GM12878 (cell line): Measurements from ENCODE around the gene SIK3. TPM values are rescaled to one million over a fixed set of nuclear protein-coding genes. Genes with fewer than 3 reads are reported as not detected.

Experiments used
- ATAC-seq: fragments of 200-7000 bp; cut with Tn5 transposase; 3 replicates; pipeline ENCODE4 v1.9.1; 2020; ENCODE audit warnings: mild to moderate bottlenecking, moderate library complexity
- BruUV-seq: library from RNA; stranded (reverse); fragments of 400-500 nt; replicated peaks from 2 replicates; lab custom pipeline; 2021; lab: Mats Ljungman, UMichigan
- CTCF ChIA-PET: fragments of 300-600 bp; sonication (Branson Sonifier 250); formaldehyde crosslinking; extraction: SDS; loops from one replicate; lab custom pipeline; 2021; ENCODE audit warnings: inconsistent platforms; lab: Yijun Ruan, JAX
- POLR2A ChIA-PET: fragments of 350-600 bp; formaldehyde crosslinking; extraction: SDS; loops from one replicate; lab custom pipeline; 2021; ENCODE audit warnings: inconsistent platforms; lab: Charles Lee
- RAD21 ChIA-PET: fragments of 300-600 bp; sonication (Branson Sonifier 250); formaldehyde crosslinking; loops from one replicate; lab custom pipeline; 2023; ENCODE audit warnings: antibody characterized with exemption; ENCODE audit not compliant: unreplicated experiment; lab: Charles Lee
- SMC1A ChIA-PET: fragments of 300-600 bp; sonication (Branson Sonifier 250); formaldehyde crosslinking; loops from one replicate; lab custom pipeline; 2023; ENCODE audit not compliant: unreplicated experiment, uncharacterized antibody; lab: Charles Lee
- DNase-seq: peaks from one replicate; pipeline ENCODE4 v3.0.0-alpha.2; 2011; ENCODE audit warnings: low read depth, low spot score
- FAIRE-seq: peaks from 3 replicates; lab custom pipeline; 2011; peaks lifted over from hg19 to GRCh38; lab: Jason Lieb, UNC
- H2AFZ ChIP-seq: 2 replicates; pipeline ENCODE4 v1.6.0; 2011; ENCODE audit warnings: low read depth, low read length, control low read depth; ENCODE audit not compliant: control insufficient read depth
- H3K27ac ChIP-seq: 2 replicates; pipeline ENCODE4 v1.5.1; 2011; ENCODE audit warnings: control low read depth; ENCODE audit not compliant: control insufficient read depth, insufficient read depth
- H3K27me3 ChIP-seq, 2 experiments: replicated peaks in 1 of 2; 2 replicates each; pipeline versions ENCODE4 v1.6.0 to v1.6.1; 2011; ENCODE audit warnings: low read length in 1 of 2; ENCODE audit not compliant: control insufficient read depth in 2 of 2, insufficient read depth in 2 of 2
- H3K36me3 ChIP-seq, 2 experiments: 2 replicates each; pipeline ENCODE4 v1.5.1; 2011; ENCODE audit warnings: low read length in 1 of 2; ENCODE audit not compliant: control insufficient read depth in 2 of 2, insufficient read depth in 2 of 2
- H3K4me1 ChIP-seq: 2 replicates; pipeline ENCODE4 v1.6.1; 2011; ENCODE audit warnings: mild to moderate bottlenecking, low read length, moderate library complexity, mixed read lengths; ENCODE audit not compliant: control insufficient read depth, insufficient read depth
- H3K4me2 ChIP-seq: 2 replicates; pipeline ENCODE4 v1.6.0; 2011; ENCODE audit warnings: control low read depth; ENCODE audit not compliant: control insufficient read depth, insufficient read depth
- H3K4me3 ChIP-seq: fragments of 200-600 bp; sonication (generic); 2 replicates; pipeline ENCODE4 v1.5.1; 2016
- H3K79me2 ChIP-seq: 2 replicates; pipeline ENCODE4 v1.6.0; 2011; ENCODE audit warnings: low read length; ENCODE audit not compliant: control insufficient read depth, insufficient read depth
- H3K9ac ChIP-seq: 2 replicates; pipeline ENCODE4 v1.8.0; 2011; ENCODE audit warnings: low read length, control low read depth, mixed read lengths; ENCODE audit not compliant: control insufficient read depth, insufficient read depth
- H3K9me3 ChIP-seq: replicated peaks from 3 replicates; pipeline ENCODE4 v1.5.1; 2011; ENCODE audit warnings: mild to moderate bottlenecking, low read length; ENCODE audit not compliant: control insufficient read depth, insufficient read depth
- H4K20me1 ChIP-seq: 2 replicates; pipeline ENCODE4 v1.6.0; 2011; ENCODE audit not compliant: control insufficient read depth, insufficient read depth
- CEBPZ ChIP-seq: fragments of 150-350 bp; IDR thresholded peaks from 2 replicates; pipeline ENCODE4 v1.6.1; 2016; ENCODE audit warnings: low read depth, low read length
- CHD4 ChIP-seq: fragments of 200-600 bp; sonication (generic); IDR thresholded peaks from 2 replicates; pipeline ENCODE4 v1.6.1; 2016; ENCODE audit warnings: mild to moderate bottlenecking
- E2F8 ChIP-seq: fragments of 450-650 bp; IDR thresholded peaks from 2 replicates; pipeline ENCODE4 v1.6.1; 2018; ENCODE audit warnings: mild to moderate bottlenecking, low read depth, moderate library complexity; ENCODE audit not compliant: partially characterized antibody
- IKZF2 ChIP-seq, 2 experiments: fragments of 450-650 bp; IDR thresholded peaks; 2 replicates each; pipeline ENCODE4 v1.6.1; 2017; ENCODE audit warnings: mild to moderate bottlenecking in 2 of 2, moderate library complexity in 2 of 2
- KDM1A ChIP-seq: fragments of 200-600 bp; sonication (generic); IDR thresholded peaks from 2 replicates; pipeline ENCODE4 v1.6.1; 2016; ENCODE audit warnings: borderline replicate concordance
- NFXL1 ChIP-seq: fragments of 450-650 bp; IDR thresholded peaks from 2 replicates; pipeline ENCODE4 v1.6.1; 2017; ENCODE audit warnings: antibody characterized with exemption, mild to moderate bottlenecking, borderline replicate concordance
- POLR2AphosphoS2 ChIP-seq: IDR thresholded peaks from 2 replicates; pipeline ENCODE4 v1.6.1; 2011; ENCODE audit warnings: low read depth, mild to moderate bottlenecking, low read length, improper control_type of control experiment, moderate library complexity
- SKIL ChIP-seq: fragments of 450-650 bp; IDR thresholded peaks from 2 replicates; pipeline ENCODE4 v1.6.1; 2017; ENCODE audit warnings: mild to moderate bottlenecking, low read depth, inconsistent platforms; ENCODE audit not compliant: poor library complexity, severe bottlenecking
- SREBF2 ChIP-seq: IDR thresholded peaks from 2 replicates; pipeline ENCODE4 v1.6.1; 2012; ENCODE audit warnings: mild to moderate bottlenecking, low read length
- STAT1 ChIP-seq: fragments of 450-650 bp; conservative IDR thresholded peaks from 2 replicates; pipeline ENCODE4 v1.6.1; 2014; ENCODE audit warnings: antibody characterized with exemption, mild to moderate bottlenecking
- TARDBP ChIP-seq: IDR thresholded peaks from 2 replicates; pipeline ENCODE4 v1.6.1; 2016; ENCODE audit warnings: borderline replicate concordance
- YY1 ChIP-seq: IDR thresholded peaks from 2 replicates; pipeline ENCODE4 v1.6.1; 2011; ENCODE audit warnings: low read depth, mild to moderate bottlenecking, low read length
- ZNF207 ChIP-seq: fragments of 450-650 bp; IDR thresholded peaks from 2 replicates; pipeline ENCODE4 v1.6.1; 2014; ENCODE audit warnings: antibody characterized with exemption, mild to moderate bottlenecking, borderline replicate concordance
- ZNF24 ChIP-seq: fragments of 450-650 bp; IDR thresholded peaks from 2 replicates; pipeline ENCODE4 v1.6.1; 2017; ENCODE audit warnings: antibody characterized with exemption, mild to moderate bottlenecking
- WGBS: methylation state at CpG from one replicate; pipeline ENCODE4 v1.1.6; 2016; ENCODE audit warnings: low lambda C conversion rate; ENCODE audit not compliant: insufficient replicate concordance, insufficient coverage; ENCODE audit errors: missing lambda C conversion rate; 5-methylcytosine and 5-hydroxymethylcytosine counted together
- in situ Hi-C: fragments of 300-500 bp; cut with MboI; formaldehyde crosslinking; loops from 9 replicates; pipeline ENCODE4 v1.14.3; 2018; ENCODE audit warnings: mixed read lengths
- intact Hi-C: fragments of 100-400 bp; cut with micrococcal nuclease; formaldehyde crosslinking; loops from one replicate; pipeline ENCODE4 v1.14.2; 2022; ENCODE audit not compliant: unreplicated experiment
- polyA plus RNA-seq, 11 experiments: library from polyadenylated mRNA; depleted of rRNA in 4 of 11; unstranded in 6 of 11; stranded (reverse) in 5 of 11; fragments of >200 nt; fragmentation: Nextera tagmentation in 4 of 11; fragmentation: Illumina TruSeq in 1 of 11; extraction: Ambion mirVana in 4 of 11; extraction: Trizol in 1 of 11; gene quantifications; 1 replicate in 1 of 11; 2 replicates in 10 of 11; pipeline versions ENCODE4 v1.2.1 to v1.2.3, GENCODE V29; 2011 to 2016; ENCODE audit warnings: inconsistent platforms in 2 of 11, missing spikeins in 2 of 11, low read depth in 1 of 11
- total RNA-seq, 4 experiments: library from RNA; depleted of rRNA in 3 of 4; stranded (reverse); fragments of >200 nt in 3 of 4; fragmentation: Illumina TruSeq in 1 of 4; extraction: Trizol in 1 of 4; gene quantifications; 2 replicates each; pipeline versions ENCODE4 v1.2.1 to v1.2.3, GENCODE V29; 2013 to 2021

Gene SIK3
- total and polyA plus RNA-seq, 10 of the 15 experiments (the other 5 are each of a cell fraction or from before 2014, with no cell fraction given), result 2.5 to 31.9 (median 11.1) TPM

- peak; percentile 96 for ATAC-seq
- no peaks in the 10 kb centered on the region for H3K27me3 ChIP-seq
- no peaks in the 10 kb centered on the region for H3K9me3 ChIP-seq
- DNase-seq, result peak; percentile 82
- 1% methylated on average over 44 of the region's 48 CpGs for WGBS
- peaks cover 7% of the 10 kb centered on the region for H3K4me1 ChIP-seq
- POLR2A ChIA-PET, result interaction anchor here (0.6 to 3.6 kb wide), 8 partner anchors 11 to 368 kb away, joined by 3 to 42 read pairs (median 6); partner anchors contain the start of gene SIDT2
- SMC1A ChIA-PET, result interaction anchor here (0.8 to 6.2 kb wide), 8 partner anchors 10 to 412 kb away, joined by 3 to 67 read pairs (median 4); partner anchors contain the start of genes PCSK7 and SIDT2
- H3K79me2 ChIP-seq, result peaks cover 48% of the 10 kb centered on the region
- peak within 1 kb of the TSS; percentile 89 for H2AFZ ChIP-seq
- CTCF ChIA-PET, result interaction anchor here (0.6 to 6.6 kb wide), 11 partner anchors 36 to 1941 kb away, joined by 3 to 93 read pairs (median 4); partner anchors contain the start of genes HMBS, PCSK7 and SIDT2
- FAIRE-seq, result peak; percentile 71
- RAD21 ChIA-PET, result interaction anchor here (0.6 to 4.6 kb wide), 10 partner anchors 13 to 370 kb away, joined by 3 to 65 read pairs (median 3); partner anchors contain the start of gene SIDT2
- intact Hi-C loops, result no loop called here
- BruUV-seq, result no TSS peak
- in situ Hi-C loops, result no loop called here
- H3K9ac ChIP-seq, result peak within 1 kb of the TSS; percentile 95
- peaks cover 1 to 3% of the 10 kb centered on the region in 2 experiments; a peak in 3 of 4 replicates for H3K36me3 ChIP-seq
- peak within 1 kb of the TSS; percentile 80 for H3K27ac ChIP-seq
- peaks cover 6% of the 10 kb centered on the region; the same call in 1 of the 2 replicates for H4K20me1 ChIP-seq
- H3K4me2 ChIP-seq, result peak within 1 kb of the TSS; percentile 89
- H3K4me3 ChIP-seq, result peak within 1 kb of the TSS; percentile 92
- TF ChIP-seq SKIL, result no peak
- TF ChIP-seq YY1, result no peak
- TF ChIP-seq SREBF2, result no peak
- TF ChIP-seq ZNF207, result peak; percentile 75; the same call in 1 of the 2 replicates
- no peak for TF ChIP-seq POLR2AphosphoS2
- no peak for TF ChIP-seq CEBPZ
- peak; percentile 55 for TF ChIP-seq E2F8
- no peak for TF ChIP-seq KDM1A
- no peak for TF ChIP-seq NFXL1
- TF ChIP-seq STAT1, result 0 out of 2 replicates have a peak, but pooled peaks have one; percentile 67
- no peak for TF ChIP-seq CHD4
- no peak for TF ChIP-seq ZNF24
- TF ChIP-seq TARDBP, result no peak; the same call in 1 of the 2 replicates
- TF ChIP-seq IKZF2 (IDR thresholded peaks at IDR 0.05), result peak; percentile 76
Observed at GRCh38 chr11:117143871-117144476, 45.7 kb upstream of the SIK3 start, which contains the start of gene PAFAH1B2. Gene PAFAH1B2 (plus strand): TSS chr11:117144287. CDS start chr11:117152448, 8,161 bp downstream.
